DND-41 (cell line): Measurements from ENCODE around the gene TMEM256.
"Not testable (repeated sequence)": the region's sequence is repeated elsewhere in the genome, so short reads cannot be mapped to it uniquely, and the experiment has no call there.

Experiments used
- ATAC-seq: fragments of 200-7000 bp; cut with Tn5 transposase; 3 replicates; pipeline ENCODE4 v1.9.1; 2021; ENCODE audit warnings: low read depth; ENCODE audit not compliant: insufficient read depth
- DNase-seq: peaks from one replicate; pipeline ENCODE4 v3.0.0-alpha.2; 2020
- H2AFZ ChIP-seq: 2 replicates; pipeline ENCODE4 v1.6.0; 2012; ENCODE audit warnings: low read depth, low read length
- H3K27ac ChIP-seq: 2 replicates; pipeline ENCODE4 v1.5.1; 2012; ENCODE audit warnings: low read length, inconsistent platforms
- H3K27me3 ChIP-seq: fragments of 200-600 bp; sonication (generic); 2 replicates; pipeline ENCODE4 v1.6.0; 2012; ENCODE audit warnings: low read length, mild to moderate bottlenecking, inconsistent platforms; ENCODE audit not compliant: insufficient read depth, poor library complexity
- H3K36me3 ChIP-seq: 2 replicates; pipeline ENCODE4 v1.5.1; 2012; ENCODE audit warnings: low read length, inconsistent platforms; ENCODE audit not compliant: insufficient read depth
- H3K4me1 ChIP-seq: 2 replicates; pipeline ENCODE4 v1.5.1; 2012; ENCODE audit warnings: mild to moderate bottlenecking, low read length; ENCODE audit not compliant: insufficient read depth
- H3K4me2 ChIP-seq: 2 replicates; pipeline ENCODE4 v1.6.0; 2012; ENCODE audit warnings: mild to moderate bottlenecking, moderate library complexity, low read length, inconsistent platforms; ENCODE audit not compliant: insufficient read depth
- H3K4me3 ChIP-seq, 2 experiments: fragments of 200-600 bp in 1 of 2; shearing (Covaris generic) in 1 of 2; 2 replicates each; pipeline ENCODE4 v1.5.1; 2012 to 2016; ENCODE audit warnings: inconsistent platforms in 2 of 2, low read length in 2 of 2, mild to moderate bottlenecking in 2 of 2, low read depth in 1 of 2, moderate library complexity in 1 of 2
- H3K79me2 ChIP-seq: 2 replicates; pipeline ENCODE4 v1.6.0; 2012; ENCODE audit warnings: low read length, inconsistent platforms; ENCODE audit not compliant: insufficient read depth
- H3K9ac ChIP-seq: 2 replicates; pipeline ENCODE4 v1.6.0; 2012; ENCODE audit warnings: low read depth, mild to moderate bottlenecking, inconsistent platforms, low read length, moderate library complexity
- H3K9me3 ChIP-seq: 2 replicates; pipeline ENCODE4 v1.5.1; 2012; ENCODE audit warnings: low read length, moderate library complexity, mild to moderate bottlenecking, inconsistent platforms; ENCODE audit not compliant: insufficient read depth, severe bottlenecking
- H4K20me1 ChIP-seq: 2 replicates; pipeline ENCODE4 v1.6.0; 2012; ENCODE audit warnings: low read length; ENCODE audit not compliant: insufficient read depth
- EZH2 ChIP-seq: IDR thresholded peaks from 3 replicates; pipeline ENCODE4 v1.6.1; 2012; ENCODE audit warnings: borderline replicate concordance, low read depth, mild to moderate bottlenecking, moderate library complexity, low read length, inconsistent platforms; ENCODE audit not compliant: severe bottlenecking
- TF ChIP-seq, protein P1 (sequence below): IDR thresholded peaks from 2 replicates; pipeline ENCODE4 v1.5.1; 2012; ENCODE audit warnings: borderline replicate concordance, low read length, moderate library complexity, mild to moderate bottlenecking; ENCODE audit not compliant: poor library complexity, severe bottlenecking; ENCODE audit errors: extremely low read depth

The TMEM256 gene

DNA sequence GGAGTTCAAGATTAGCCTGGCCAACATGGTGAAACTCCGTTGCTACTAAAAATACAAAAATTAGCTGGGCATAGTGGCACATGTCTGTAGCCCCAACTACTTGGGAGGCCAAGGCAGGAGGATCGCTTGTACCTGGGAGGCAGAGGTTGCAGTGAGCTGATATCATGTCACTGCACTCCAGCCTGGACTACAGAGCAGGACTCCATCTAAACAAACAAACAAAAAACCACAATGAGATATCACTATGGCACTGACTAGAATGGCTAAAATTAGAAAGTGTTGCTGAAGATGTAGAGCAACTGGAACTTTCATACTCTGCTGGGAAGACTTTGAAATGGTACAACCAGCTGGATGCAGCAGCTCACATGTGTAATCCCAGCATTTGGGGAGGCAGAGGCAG lies 29.5 kb downstream of the TMEM256 start:
- Histone ChIP-seq H3K4me2 (no peak overlapping the region), H3K27me3 (no peaks in the 10 kb centered on the region), H3K4me1 (no peaks in the 10 kb centered on the region)

DNA sequence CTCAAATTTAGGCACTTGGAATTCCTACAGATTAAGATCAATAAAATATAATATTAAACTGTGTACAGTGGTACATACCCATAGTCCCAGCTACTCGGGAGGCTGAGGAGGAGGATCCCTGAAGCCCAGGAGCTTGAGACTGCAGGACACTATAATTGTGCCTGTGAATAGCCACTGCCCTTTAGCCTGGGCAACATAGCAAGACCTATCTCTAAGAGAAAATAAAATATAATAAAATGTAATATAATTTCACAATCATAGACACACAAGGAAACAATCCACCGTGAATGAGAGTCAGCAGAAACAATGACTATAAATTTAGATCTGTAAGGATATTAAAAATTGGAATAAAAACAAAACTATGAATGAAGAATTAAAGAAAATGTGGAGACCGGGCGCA lies 33.0 kb downstream of the TMEM256 start:
- Histone ChIP-seq H4K20me1 (no peaks in the 10 kb centered on the region), H3K9ac (no peak overlapping the region), H3K79me2 (no peaks in the 10 kb centered on the region), H3K4me1 (no peaks in the 10 kb centered on the region), H3K4me3 (no peak overlapping the region), H3K27me3 (no peaks in the 10 kb centered on the region), H3K4me2 (no peak overlapping the region), H3K27ac (no peak overlapping the region), H2AFZ (no peak overlapping the region), H3K9me3 (no peaks in the 10 kb centered on the region), H3K36me3 (no peaks in the 10 kb centered on the region)
- no peak for ATAC-seq
- no peak for DNase-seq
- TF ChIP-seq, protein P1, sequence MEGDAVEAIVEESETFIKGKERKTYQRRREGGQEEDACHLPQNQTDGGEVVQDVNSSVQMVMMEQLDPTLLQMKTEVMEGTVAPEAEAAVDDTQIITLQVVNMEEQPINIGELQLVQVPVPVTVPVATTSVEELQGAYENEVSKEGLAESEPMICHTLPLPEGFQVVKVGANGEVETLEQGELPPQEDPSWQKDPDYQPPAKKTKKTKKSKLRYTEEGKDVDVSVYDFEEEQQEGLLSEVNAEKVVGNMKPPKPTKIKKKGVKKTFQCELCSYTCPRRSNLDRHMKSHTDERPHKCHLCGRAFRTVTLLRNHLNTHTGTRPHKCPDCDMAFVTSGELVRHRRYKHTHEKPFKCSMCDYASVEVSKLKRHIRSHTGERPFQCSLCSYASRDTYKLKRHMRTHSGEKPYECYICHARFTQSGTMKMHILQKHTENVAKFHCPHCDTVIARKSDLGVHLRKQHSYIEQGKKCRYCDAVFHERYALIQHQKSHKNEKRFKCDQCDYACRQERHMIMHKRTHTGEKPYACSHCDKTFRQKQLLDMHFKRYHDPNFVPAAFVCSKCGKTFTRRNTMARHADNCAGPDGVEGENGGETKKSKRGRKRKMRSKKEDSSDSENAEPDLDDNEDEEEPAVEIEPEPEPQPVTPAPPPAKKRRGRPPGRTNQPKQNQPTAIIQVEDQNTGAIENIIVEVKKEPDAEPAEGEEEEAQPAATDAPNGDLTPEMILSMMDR, result no peak
- TF ChIP-seq EZH2, result no peak

More for the DNA sequence above, 29.5 kb downstream of the TMEM256 start:
- Histone ChIP-seq H4K20me1 (no peaks in the 10 kb centered on the region), H3K9ac (no peak overlapping the region), H3K9me3 (no peaks in the 10 kb centered on the region), H3K36me3 (no peaks in the 10 kb centered on the region), H3K79me2 (no peaks in the 10 kb centered on the region), H2AFZ (no peak overlapping the region), H3K27ac (no peak overlapping the region), H3K4me3 (no peak overlapping the region)
- TF ChIP-seq, protein P1, result no peak
- TF ChIP-seq EZH2, result no peak
- ATAC-seq (no peak), DNase-seq (no peak)

DNA sequence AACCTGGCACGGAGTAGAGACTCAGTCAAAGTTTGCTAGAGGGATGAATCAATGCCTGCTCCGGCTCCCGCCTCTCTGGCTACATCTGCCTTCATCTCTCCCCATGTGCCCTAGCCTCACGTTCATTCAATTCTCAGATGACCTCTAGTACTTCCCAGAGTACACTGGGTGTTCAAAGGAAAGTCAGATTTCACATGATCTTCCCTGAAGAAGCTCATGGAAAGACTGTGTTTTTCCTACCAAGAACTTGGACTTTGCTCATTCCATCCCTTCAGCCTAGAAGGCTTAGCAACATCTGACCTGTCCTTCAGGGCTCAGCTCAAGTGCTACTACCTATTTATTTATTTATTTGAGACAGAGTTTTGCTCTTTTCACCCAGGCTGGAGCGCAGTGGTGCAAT lies 34.1 kb downstream of the TMEM256 start:
- ATAC-seq (no peak), DNase-seq (no peak)
- no peaks in the 10 kb centered on the region for H3K36me3 ChIP-seq

DNA sequence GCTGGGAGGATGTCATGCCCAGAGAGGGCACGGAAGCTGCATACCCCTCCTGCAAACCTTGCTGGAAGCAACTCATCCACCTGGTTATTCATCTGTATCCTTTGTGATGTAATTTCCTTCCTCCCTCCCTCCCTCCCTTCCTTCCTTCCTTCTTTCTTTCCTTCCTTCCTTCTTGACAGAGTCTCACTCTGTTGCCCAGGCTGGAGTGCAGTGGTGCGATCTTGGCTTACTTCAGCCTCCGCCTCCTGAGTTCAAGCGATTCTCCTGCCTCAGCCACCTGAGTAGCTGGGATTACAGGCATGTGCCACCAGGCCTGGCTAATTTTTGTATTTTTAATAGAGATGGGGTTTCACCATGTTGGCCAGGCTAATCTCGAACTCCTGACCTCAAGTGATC lies 35.3 kb downstream of the TMEM256 start:
- H4K20me1 ChIP-seq, ATAC-seq, H2AFZ ChIP-seq, H3K27me3 ChIP-seq, H3K79me2 ChIP-seq, H3K9ac ChIP-seq, H3K4me2 ChIP-seq, H3K36me3 ChIP-seq, H3K4me3 ChIP-seq, H3K27ac ChIP-seq, H3K4me1 ChIP-seq, H3K9me3 ChIP-seq, DNase-seq: not testable (repeated sequence)

More for the DNA sequence above, 34.1 kb downstream of the TMEM256 start:
- Histone ChIP-seq H3K4me2 (no peak overlapping the region), H3K27ac (no peak overlapping the region), H3K4me3 (no peak overlapping the region), H3K9me3 (no peaks in the 10 kb centered on the region), H4K20me1 (no peaks in the 10 kb centered on the region), H3K9ac (no peak overlapping the region), H2AFZ (no peak overlapping the region), H3K27me3 (no peaks in the 10 kb centered on the region), H3K79me2 (no peaks in the 10 kb centered on the region), H3K4me1 (no peaks in the 10 kb centered on the region)
- TF ChIP-seq, protein P1, result no peak
- TF ChIP-seq EZH2, result no peak
